T-helper 2 cell treated with Interferon-gamma antibody and Interleukin-4, amounts not matched to agents 100 ng/mL and 5 ng/mL, for 36 hours (primary cell): ENCODE measurements around the gene PPP1R10. TPM values are rescaled to one million over a fixed set of nuclear protein-coding genes. Genes with fewer than 3 reads are reported as not detected.

Experiments used
- intact Hi-C: fragments of 100-400 bp; cut with micrococcal nuclease; formaldehyde crosslinking; loops from one replicate; pipeline ENCODE4 v1.15.1; 2023
- total RNA-seq: library from RNA; stranded (reverse); gene quantifications from 2 replicates; pipeline ENCODE4 v1.2.3, GENCODE V29; 2022

The PPP1R10 gene
- total RNA-seq, 1 donor from 2014 or later = 106 TPM

- intact Hi-C loops = no loop called here
These were observed 8.5 kb upstream of the PPP1R10 start for GRCh38 chr6:30625511-30625910.

GRCh38 chr6:30619561-30619960, 2.5 kb upstream of the PPP1R10 start:
- intact Hi-C loops = loop anchor here (10.0 kb wide), 1 partner anchor 295 kb away; the partner anchor contains the start of gene TRIM39

DNA sequence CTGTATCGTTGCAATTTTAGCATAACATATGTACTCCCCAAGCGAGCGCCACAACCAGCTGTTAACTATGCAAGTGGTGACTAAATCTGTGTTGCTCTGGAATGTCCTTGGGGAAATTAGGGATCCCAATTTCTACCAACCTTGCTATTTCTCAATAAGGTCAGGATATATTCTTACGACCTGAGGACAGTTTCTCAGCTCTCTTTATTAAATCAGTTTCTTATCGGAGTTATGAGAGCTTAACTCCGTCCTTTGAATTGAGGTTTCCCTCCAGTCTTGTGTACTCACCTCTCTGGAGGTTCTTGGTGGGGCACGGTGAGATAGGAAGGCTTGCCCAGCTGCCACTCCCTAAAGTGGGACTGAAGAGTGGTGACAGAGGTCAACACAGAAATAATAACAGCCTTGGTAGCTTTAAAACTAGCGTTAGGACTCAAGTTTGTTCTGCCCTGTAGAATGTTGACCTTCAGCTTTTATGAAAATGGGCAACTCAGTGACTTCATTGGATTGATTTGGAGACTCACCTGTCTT, 1.3 kb upstream of the PPP1R10 start:
- intact Hi-C loops = loop anchor here (10.0 kb wide), 1 partner anchor 294 kb away; the partner anchor contains the start of gene TRIM39

GRCh38 chr6:30617565-30618269, 674 bp upstream of the PPP1R10 start, which contains the start of gene MRPS18B:
Gene MRPS18B, plus strand, starts transcription at chr6:30617840. Its CDS starts 26 bp downstream, at chr6:30617866.
- intact Hi-C loops = loop anchor here (1.0 to 10.0 kb wide), 9 partner anchors 9 to 293 kb away; partner anchors contain the start of genes ABCF1, ATAT1, C6orf136 and DHX16

- intact Hi-C loops = loop anchor here (2.0 to 10.0 kb wide), 3 partner anchors 57 to 291 kb away; partner anchors contain the start of genes DHX16 and TRIM39
These were observed 859 bp downstream of the PPP1R10 start for GRCh38 chr6:30615958-30616810.

- intact Hi-C loops = loop anchor here (10.0 kb wide), 1 partner anchor 291 kb away; the partner anchor contains the start of gene TRIM39
These were observed 1.7 kb downstream of the PPP1R10 start for GRCh38 chr6:30615219-30615957.

GRCh38 chr6:30614843-30615218, 2.2 kb downstream of the PPP1R10 start:
- intact Hi-C loops = loop anchor here (10.0 kb wide), 1 partner anchor 290 kb away; the partner anchor contains the start of gene TRIM39

DNA sequence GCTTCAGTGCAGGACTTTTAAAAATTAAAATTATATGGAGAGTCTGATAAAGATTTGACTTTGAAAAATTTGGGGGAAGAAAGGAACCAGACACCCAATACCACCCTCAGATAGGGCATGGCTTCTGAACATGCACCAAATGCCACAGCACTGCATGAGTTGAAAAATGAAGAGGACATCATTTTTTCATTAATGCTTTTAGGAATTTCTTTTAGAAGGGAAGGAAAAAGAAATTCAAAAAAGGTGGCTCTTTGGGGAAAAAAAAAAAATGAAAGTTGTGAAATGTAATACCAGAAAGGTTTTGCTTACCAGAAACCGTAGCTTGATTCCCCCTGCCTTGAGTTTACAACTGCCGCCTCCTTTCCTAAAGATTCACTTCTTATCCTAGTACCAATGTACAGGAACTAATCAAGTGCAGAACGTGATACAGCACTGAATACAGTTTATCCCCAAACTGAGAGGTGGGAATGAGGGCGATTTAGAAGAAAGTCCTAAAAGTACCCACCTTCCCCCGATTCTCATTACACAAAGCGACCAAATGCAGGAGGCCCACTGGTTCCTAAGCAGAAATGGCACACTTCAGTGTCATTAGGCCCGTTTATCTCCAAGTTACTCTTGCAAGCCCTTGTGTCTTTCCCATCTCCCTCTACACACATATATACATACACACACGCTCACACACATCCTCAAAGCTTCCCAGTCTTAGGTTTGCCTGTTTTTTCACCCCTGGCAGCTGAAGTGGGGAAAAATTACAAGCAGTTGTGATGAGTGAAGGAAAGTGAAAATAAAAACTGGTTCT, 2.8 kb downstream of the PPP1R10 start:
- intact Hi-C loops = loop anchor here (10.0 kb wide), 1 partner anchor 289 kb away; the partner anchor contains the start of gene TRIM39

GRCh38 chr6:30613251-30614043, 3.6 kb downstream of the PPP1R10 start:
- intact Hi-C loops = loop anchor here (10.0 kb wide), 1 partner anchor 289 kb away; the partner anchor contains the start of gene TRIM39

DNA sequence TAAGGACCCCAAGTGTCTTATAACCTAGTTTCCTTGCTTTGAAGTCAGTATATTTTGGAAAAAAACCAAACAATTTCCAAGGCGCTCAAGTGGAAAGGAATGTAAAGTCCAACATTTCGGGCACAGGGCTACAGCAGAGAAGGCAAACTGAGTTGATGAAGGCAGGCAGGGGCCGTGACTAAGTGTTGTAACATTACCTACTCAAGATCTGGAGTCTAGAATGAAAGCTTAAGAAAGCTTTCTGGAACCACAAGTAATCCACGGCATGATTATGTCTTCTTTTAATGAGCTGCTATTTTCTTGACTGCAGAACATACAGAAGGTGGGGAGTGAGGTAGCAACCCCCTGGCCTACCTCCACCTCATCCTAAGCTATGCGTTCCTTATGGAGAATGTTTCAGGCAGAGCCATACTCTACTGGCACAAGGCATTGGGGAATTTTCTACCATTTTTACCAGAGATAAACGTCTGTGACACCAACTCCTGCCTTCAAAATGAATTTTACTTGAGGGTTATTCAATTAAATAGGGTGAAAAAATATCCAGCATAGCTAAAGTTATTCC, 4.3 kb downstream of the PPP1R10 start:
- intact Hi-C loops = loop anchor here (10.0 kb wide), 1 partner anchor 288 kb away; the partner anchor contains the start of gene TRIM39

DNA sequence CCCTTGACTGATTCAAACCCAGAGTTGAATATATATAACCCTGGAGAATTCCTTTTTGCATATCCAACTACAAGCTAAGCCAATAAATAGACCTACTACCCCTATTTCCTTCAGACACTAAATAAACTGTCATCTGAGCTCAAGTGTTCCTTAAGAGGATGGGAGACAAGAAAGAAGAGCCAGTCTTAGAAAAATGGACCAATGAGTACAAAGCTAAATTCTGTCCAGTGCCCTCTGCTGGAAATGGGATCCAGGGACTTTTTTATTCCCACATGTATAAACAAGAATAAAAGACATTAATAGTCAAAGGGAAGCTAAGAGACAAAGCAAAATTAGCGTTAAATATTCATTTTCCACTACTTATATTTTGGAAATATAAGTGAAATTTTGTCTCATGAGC, 4.8 kb downstream of the PPP1R10 start:
- intact Hi-C loops = loop anchor here (10.0 kb wide), 1 partner anchor 287 kb away; the partner anchor contains the start of gene TRIM39

GRCh38 chr6:30611856-30612194, 5.2 kb downstream of the PPP1R10 start:
- intact Hi-C loops = loop anchor here (10.0 kb wide), 1 partner anchor 287 kb away; the partner anchor contains the start of gene TRIM39

- intact Hi-C loops = loop anchor here (10.0 kb wide), 1 partner anchor 287 kb away; the partner anchor contains the start of gene TRIM39
These were observed 5.7 kb downstream of the PPP1R10 start for GRCh38 chr6:30611150-30611855.

DNA sequence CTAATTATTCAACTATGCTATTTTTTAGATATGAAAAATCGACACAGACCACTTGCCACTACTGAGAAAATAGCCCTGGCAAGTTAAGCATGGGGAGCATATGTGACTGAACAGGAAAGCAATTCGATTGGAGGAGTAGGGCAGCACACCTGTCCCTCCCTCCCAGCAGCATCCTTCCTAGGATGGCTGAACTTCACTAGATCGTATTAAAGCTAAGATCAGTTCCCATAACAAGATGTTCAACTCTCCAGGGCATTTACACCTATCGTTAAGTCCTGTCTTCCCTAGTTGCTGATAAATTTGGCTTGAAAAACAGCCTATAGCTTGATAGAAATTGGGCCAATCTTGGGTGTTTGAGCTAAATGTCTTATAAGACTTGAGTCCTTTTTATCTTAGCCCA, 7.0 kb downstream of the PPP1R10 start:
- intact Hi-C loops = loop anchor here (10.0 kb wide), 1 partner anchor 285 kb away; the partner anchor contains the start of gene TRIM39

GRCh38 chr6:30603961-30604360, 13.1 kb downstream of the PPP1R10 start:
- intact Hi-C loops = no loop called here

DNA sequence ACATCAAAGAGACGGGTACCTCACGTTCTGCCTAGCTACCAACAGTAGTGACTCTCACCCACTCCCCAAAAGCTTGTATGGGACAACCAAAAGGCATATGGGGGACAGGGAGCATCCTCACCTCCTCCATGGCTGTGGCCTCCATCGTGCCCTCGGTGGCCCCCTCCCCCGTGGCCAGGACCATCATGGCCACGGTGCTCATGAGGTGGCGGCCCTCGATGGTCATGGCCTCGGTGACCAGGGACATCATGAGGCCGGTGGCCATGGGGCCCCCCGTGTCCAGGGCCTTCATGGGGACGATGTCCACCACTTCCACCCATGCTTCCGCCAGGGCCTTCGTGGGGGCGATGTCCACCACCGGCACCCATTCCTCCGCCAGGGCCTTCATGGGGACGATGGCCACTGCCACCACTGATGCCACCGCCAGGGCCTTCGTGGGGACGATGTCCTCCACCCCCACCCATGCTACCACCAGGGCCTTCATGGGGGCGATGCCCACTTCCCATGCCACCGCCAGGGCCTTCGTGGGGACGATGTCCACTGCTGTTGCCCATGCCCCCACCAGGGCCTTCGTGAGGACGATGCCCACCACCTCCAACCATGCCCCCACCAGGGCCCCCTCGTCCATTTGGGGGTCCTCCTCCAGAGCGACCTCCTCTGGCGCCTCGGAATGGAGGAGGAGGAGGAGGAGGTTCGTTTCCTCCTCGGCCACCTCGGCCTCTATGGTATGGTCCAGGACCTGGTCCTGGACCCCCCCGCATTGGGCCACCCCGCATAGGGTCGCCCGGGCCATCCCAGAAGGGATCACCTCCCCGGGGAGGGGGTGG, 15.0 kb downstream of the PPP1R10 start:
- intact Hi-C loops = no loop called here

GRCh38 chr6:30601436-30601814, 15.6 kb downstream of the PPP1R10 start:
- intact Hi-C loops = no loop called here
